Activated CD8-positive, alpha-beta memory T cell treated with anti-CD3 and anti-CD28 coated beads, Interleukin-2, amount 50 U/mL, for 4 hours (primary cell): Measurements from ENCODE around the gene GJD3.
"Not testable (repeated sequence)": the region's sequence is repeated elsewhere in the genome, so short reads cannot be mapped to it uniquely, and the experiment has no call there.

Experiments used
- DNase-seq: peaks from one replicate; pipeline ENCODE4 v3.0.0-alpha.2; 2020

The GJD3 gene

GRCh38 chr17:40364121-40364861 lies at the start of gene GJD3:
Gene GJD3 (minus strand): TSS chr17:40364737. CDS start chr17:40363815, 922 bp downstream.
- no peak for DNase-seq

GRCh38 chr17:40414312-40414711 lies 49.8 kb upstream of the GJD3 start:
- DNase-seq: not testable (repeated sequence)

GRCh38 chr17:40412880-40413279 lies 48.3 kb upstream of the GJD3 start:
- DNase-seq: no peak

DNA sequence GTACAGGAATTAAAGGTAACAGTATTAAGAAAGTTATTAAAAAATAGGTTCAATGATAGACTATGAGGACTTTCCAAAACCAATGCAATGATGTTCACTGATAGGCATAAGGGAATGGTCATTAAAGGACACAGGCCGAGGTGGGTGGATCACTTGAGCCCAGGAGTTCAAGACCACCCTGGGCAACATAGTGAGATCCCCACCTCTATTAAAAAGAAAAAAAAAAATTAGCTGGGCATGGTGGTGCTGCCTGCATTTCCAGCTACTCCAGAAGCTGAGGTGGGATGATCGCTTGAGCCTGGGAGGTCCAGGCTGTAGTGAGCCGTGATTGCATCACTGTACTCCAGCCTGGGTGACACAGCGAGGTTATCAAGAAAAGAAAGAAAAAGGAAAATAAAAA lies 47.3 kb upstream of the GJD3 start:
- DNase-seq: no peak

DNA sequence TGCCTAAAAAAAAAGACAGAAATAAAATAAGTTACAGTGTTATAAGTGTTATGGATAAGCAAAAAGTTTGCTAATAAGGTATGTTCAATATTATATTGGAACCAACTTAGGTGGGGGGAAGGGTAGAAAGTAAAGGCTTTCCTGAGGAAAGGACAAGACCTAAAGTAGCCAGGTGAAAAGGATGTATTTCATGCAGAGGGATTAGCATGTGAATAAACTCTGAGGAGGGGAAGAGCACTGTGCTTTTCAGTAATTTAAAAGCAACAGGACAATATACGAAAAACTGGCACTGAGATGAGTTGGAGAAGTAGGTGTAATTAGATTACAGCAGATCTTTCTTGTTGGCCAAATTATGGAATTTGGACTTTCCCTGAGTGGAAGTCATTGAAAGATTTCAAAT lies 45.5 kb upstream of the GJD3 start:
- DNase-seq: no peak

DNA sequence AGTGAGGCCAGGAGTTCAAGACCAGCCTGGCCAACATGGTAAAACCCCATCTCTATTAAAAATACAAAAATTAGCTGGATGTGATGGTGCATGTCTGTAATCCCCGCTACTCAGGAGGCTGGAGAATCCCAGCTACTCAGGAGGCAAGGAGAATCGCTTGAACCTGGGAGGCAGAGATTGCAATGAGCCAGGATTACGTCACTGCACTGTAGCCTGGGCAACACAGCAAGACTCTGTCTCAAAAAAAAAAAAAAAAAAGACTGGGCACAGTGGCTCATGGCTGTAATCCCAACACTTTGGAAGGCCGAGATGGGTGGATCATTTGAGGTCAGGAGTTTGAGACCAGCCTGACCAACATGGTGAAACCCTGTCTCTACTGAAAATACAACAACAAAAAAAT lies 45.0 kb upstream of the GJD3 start:
- DNase-seq: not testable (repeated sequence)

DNA sequence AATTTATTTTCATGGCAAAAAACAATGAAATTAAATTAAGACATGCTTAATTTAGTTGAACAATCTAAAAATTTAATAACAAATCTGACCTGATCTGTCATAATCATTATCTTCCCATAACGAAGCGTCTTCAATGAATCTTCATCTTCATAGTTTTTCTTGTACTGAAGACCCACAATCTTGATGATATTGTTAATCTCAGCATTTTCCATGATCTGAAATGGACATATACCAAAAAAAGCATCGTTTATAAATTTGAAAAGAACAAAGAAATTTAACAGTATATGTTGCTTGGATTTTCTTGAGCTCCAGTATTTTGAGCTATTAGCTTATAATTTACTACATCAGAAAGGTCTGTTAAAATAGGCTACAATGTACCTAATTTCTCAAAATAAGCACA lies 42.9 kb upstream of the GJD3 start:
- DNase-seq: no peak

- no peak for DNase-seq
Observed at GRCh38 chr17:40404003-40404402, 39.5 kb upstream of the GJD3 start.

- DNase-seq: no peak
Observed at GRCh38 chr17:40402668-40403067, 38.1 kb upstream of the GJD3 start.

DNA sequence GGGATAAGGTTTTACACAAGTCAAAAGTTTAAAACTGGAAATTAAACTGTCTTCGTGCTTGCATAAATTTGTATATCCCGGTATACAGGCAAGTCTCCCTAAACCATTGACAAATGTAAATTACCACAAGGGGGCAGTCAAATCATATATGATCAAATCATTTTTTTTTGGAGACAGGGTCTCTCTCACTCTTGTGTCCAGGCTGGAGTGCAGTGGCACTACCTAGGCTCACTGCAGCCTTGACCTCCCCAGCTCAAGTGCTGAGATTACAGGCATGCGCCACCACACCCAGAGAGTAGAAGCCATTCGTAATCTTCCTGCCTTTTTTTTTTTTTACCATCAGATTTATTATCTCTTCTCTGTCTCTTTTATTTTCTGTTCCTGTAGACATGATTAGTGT lies 34.6 kb upstream of the GJD3 start:
- no peak for DNase-seq

DNA sequence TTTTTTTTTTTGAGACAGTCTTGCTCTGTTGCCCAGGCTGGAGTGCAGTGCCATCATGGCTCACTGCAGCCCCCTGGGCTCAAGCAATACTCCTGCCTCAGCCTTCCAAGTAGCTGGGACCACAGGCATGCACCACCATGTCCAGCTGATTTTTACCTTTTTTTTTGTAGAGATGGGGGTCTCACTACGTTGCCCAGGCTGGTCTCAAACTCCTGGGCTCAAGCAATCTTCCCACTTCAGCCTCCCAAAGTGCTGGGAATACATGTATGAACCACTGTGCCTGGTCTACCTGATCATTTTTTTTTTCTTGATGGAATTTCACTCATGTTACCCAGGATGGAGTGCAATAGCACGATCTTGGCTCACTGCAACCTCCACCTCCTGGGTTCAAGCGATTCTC lies 22.0 kb upstream of the GJD3 start:
- not testable (repeated sequence) for DNase-seq

DNA sequence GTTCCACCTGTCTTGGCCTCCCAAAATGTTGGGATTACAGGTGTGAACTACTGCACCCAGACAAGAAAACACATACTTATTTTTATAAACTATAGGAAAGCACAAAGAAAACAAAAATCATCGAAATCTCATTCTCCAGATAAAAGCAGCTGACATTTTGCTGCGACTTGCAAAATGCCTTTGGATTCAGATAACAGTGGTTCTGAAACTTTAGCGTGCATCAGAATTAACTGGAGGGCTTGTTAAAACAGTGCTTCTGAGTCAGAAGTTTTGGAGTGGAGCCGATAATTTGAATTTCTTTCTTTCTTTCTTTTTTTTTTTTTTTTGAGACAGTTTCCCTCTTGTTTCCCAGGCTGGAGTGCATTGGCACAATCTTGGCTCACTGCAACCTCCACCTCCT lies 17.7 kb upstream of the GJD3 start:
- DNase-seq: no peak

DNA sequence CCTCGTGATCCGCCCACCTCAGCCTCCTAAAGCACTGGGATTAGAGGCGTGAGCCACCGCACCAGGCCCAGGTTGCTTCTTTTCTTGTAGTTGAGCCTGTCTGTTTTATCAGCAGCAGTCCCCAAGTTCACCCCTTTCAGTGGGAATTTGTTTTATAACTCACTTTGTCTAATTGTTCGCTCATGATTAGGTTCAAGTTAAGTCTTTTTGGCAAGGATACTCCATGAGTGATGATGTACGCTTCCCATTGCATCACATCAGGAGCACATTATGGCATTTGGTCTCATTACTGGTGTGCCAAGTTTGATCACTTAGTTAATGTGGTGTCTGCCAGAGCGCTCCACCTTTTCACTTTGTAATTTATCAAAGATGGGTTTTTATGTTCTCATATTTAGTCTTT lies 14.4 kb upstream of the GJD3 start:
- no peak for DNase-seq

- no peak for DNase-seq
Observed at GRCh38 chr17:40377832-40378231, 13.3 kb upstream of the GJD3 start.

- not testable (repeated sequence) for DNase-seq
Observed at GRCh38 chr17:40376541-40376940, 12.0 kb upstream of the GJD3 start.

DNA sequence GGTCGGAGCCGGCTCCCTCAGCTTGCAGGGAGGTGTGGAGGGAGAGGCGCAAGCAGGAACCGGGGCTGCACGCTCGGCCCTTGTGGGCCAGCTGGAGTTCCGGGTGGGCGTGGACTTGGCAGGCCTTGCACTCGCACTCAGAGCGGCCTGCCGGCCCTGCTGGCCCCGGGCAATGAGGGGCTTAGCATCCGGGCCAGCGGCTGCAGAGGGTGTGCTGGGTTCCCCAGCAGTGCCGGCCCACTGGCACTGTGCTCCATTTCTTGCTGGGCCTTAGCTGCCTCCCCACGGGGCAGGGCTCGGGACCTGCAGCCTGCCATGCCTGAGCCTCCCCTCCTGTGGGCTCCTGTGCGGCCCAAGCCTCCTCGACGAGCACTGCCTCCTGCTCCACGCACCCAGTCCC lies 11.2 kb upstream of the GJD3 start:
- DNase-seq: not testable (repeated sequence)

DNA sequence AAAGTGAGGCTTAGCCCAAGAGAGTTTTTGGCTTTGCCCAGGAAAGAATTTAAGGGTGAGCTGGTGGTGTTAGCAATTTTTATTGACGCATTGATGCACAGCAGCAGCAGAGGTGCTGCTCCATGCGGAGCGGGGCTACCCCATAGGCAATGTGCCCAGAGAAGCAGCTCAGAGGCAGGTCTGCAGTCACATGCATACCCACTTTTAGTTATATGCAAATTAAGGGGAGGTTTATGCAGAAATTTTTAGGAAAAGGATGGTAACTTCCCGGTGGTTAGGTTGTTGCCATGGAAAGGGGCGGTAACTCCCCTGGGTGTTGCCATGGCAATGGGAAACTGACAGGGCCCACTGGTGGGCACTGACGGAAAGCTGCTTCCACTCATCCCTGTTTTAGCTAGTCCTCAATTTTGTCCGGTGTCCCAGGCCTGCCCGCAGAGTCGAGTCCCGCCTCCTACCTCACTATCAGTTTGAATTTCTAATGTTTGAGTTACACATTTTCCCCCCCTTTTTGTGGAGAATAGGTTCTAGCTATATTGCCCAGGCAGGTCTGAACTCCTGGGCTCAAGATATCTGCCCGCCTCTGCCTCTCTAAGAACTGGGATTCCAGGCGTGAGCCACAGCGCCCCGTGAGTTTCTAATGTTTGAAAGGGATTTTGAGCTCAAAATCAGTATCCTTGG lies 10.4 kb upstream of the GJD3 start:
- DNase-seq: no peak

DNA sequence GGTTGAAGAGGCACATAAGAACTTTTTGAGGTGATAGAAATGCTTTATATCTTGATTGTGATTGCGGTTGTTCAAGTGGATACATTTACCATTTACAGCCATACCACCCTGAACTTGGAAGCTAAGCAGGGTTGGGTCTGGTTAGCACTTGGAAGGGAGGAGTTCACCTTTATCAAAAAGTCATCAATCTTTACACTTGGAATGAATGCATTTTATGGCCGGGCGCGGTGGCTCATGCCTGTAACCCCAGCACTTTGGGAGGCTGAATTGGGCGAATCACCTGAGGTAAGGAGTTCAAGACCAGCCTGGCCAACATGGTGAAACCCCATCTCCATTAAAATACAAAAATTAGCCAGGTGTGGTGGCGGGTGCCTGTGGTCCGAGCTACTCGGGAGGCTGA lies 9.5 kb upstream of the GJD3 start:
- DNase-seq: no peak

DNA sequence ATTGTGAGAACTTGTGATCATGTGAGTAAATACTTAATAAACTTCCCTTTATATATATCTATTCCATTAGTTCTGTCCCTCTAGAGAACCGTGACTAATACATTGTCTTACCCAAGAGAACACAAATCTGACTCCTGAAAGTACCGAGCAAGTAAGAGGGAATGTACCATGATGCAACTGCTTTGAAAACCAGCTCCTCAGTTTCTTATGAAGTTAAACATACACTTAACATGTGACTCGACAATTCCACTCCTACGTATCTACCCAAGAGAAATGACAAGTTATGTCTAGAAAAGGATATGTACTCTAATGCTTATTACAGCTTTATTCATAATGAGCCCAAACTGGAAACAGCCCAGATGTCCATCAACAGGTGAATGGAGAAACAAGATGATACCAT lies 8.8 kb upstream of the GJD3 start:
- no peak for DNase-seq

DNA sequence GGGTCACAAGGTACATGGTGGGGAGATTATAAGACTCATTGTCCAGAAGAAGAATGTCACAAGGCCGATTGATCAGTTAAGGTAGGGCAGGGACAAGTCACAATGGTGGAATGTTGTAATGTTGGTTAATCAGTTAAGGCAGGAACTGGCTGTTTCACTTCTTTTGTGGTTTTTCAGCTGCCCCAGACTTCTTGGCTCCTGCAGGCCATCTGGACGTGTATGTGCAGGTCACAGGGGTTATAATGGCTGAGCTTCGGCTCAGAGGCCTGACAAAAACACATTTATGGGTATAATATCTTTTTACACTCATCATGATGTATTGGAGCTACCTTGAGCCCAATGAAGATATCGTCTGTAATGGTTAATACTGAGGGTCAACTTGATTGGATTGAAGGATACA lies 8.1 kb upstream of the GJD3 start:
- not testable (repeated sequence) for DNase-seq

DNA sequence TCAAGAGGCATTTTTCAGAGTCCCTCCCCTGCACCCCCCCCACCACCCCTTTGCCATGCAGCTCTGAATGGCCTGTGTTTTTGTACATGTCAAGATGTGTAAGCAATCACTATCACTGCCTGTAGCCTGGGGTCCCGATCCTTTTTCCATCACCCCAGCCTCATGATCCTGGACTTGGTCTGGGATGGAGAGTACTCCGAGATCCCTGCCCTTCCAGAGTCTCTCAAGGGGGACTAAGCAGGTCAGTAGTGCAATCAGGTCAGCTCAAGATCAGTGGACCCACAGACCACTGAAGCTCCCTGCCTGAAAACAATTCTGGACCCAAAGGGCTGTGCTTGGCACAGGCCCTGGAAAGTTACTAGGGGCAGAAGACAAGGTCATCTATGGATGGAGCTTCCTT lies 7.5 kb upstream of the GJD3 start:
- DNase-seq: no peak

GRCh38 chr17:40371261-40371929 lies 6.9 kb upstream of the GJD3 start:
- no peak for DNase-seq

- no peak for DNase-seq
Observed at GRCh38 chr17:40369923-40370322, 5.4 kb upstream of the GJD3 start.

DNA sequence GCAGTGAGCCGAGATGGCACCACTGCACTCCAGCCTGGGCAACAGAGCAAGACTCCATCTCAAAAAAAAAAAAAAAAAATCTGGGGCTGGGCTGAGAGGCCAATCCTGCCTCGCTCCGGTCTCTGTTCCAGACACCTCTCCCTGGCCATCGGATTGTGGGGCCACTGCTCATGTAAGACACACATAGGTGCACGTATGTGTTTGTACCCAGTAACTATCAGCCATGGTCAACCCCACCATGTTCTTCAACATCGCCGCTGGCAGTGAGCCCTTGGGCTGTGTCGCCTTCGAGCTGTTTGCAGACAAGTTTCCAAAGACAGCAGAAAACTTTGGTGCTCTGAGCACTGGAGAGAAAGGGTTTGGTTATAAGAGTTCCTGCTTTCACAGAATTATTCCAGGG lies 3.2 kb upstream of the GJD3 start:
- DNase-seq: not testable (repeated sequence)
